ENCODE results near the gene COL5A1.

COL5A1 gene

DNA sequence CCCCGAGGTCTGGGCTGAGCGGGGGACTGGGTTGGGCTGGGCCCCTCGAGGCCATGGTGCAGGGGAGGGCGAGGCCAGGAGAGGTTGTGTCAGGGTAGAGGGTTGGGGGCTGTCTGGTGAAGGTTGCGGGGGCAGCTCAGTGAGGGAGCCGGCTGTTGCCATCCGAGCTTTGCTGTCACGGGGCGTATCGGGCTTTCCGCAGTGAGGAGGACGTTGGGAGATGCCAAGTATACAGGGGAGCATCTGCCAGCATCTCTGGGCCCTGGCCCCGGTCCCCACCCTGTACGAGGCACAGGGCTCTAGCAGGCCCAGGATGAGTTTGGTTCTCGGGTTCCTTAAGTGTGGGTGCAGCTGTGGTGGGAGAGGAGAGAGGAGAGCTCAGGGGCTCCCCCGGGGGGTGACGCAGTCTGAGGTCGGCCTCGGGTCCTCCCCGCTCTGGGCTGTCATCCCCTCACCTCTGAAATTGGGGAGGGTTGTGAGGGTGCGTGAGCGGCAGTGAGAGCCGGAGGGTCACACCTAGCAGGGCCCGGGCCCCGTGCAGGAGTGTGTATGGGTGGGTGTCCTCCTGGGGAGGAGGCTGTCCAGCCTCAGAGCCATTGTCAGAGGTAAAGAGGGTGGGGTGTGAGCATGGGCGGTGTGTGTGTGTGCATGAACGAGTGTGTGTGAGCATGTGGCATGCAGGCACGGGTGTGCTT lies 87.3 kb downstream of the COL5A1 start:
- no peaks in the 10 kb centered on the region for H3K27me3 ChIP-seq (ENCODE audit: insufficient read depth, low read length, poor library complexity)
- DNase-seq, result no peak
- H3K36me3 ChIP-seq (ENCODE audit: insufficient read depth, low read length), result no peaks in the 10 kb centered on the region
- no peaks in the 10 kb centered on the region for H3K79me2 ChIP-seq (ENCODE audit: insufficient read depth, low read length)
- no peak overlapping the region for H3K27ac ChIP-seq (ENCODE audit: low read length)
- no peaks in the 10 kb centered on the region for H4K20me1 ChIP-seq (ENCODE audit: insufficient read depth, low read length)
- H3K4me3 ChIP-seq (ENCODE audit: low read depth in 1 of 2, low read length in 2 of 2), result no peak overlapping the region
- no peak overlapping the region for H3K4me2 ChIP-seq (ENCODE audit: insufficient read depth, low read length)
- no peak overlapping the region for H3K9ac ChIP-seq (ENCODE audit: low read depth, low read length)
- TF ChIP-seq EZH2 (IDR thresholded peaks at IDR 0.05; ENCODE audit: borderline replicate concordance, low read depth, low read length, severe bottlenecking) (no peak), CTCF (IDR thresholded peaks at IDR 0.05; ENCODE audit: borderline replicate concordance, extremely low read depth, low read length, poor library complexity, severe bottlenecking) (no peak)
- H2AFZ ChIP-seq (ENCODE audit: low read depth, low read length), result no peak overlapping the region
- peaks cover 3% of the 10 kb centered on the region for H3K9me3 ChIP-seq (ENCODE audit: insufficient read depth, low read length, severe bottlenecking)
- no peak for ATAC-seq (ENCODE audit: insufficient read depth, low read depth)
- no peaks in the 10 kb centered on the region for H3K4me1 ChIP-seq (ENCODE audit: insufficient read depth, low read length)

DNA sequence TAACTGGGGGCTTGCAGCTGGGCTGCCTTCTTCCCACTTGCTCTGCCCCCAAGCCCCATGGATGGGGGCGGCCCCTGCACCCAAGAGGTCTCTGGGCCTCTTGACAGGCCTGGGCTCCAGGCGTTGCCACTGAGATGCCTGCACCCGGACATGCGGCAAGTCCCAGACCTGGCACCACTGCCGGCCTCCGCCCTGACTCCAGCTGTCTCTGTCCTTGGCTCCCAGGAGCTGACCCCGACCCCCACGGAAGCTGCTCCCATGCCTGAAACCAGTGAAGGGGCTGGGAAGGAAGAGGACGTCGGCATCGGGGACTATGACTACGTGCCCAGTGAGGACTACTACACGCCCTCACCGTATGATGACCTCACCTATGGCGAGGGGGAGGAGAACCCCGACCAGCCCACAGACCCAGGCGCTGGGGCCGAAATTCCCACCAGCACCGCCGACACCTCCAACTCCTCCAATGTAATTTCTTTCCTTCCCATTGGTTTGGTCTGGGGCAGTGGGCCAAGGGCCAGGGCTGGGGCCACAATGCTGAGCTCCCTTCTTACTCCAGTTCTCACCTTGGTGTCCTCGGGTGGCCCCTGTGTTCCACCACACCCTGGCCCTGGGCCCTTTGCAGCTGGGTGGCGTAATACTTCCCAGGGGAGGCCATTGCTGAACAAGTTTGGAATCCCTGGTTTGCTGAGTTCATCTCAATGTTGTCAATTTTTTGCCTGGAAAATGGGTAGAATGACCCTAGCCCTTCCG lies 88.6 kb downstream of the COL5A1 start:
- no peak for ATAC-seq (ENCODE audit: insufficient read depth, low read depth)
- Histone ChIP-seq H3K27ac (ENCODE audit: low read length) (no peak overlapping the region), H3K4me3 (ENCODE audit: low read depth in 1 of 2, low read length in 2 of 2) (no peak overlapping the region), H3K79me2 (ENCODE audit: insufficient read depth, low read length) (no peaks in the 10 kb centered on the region), H3K36me3 (ENCODE audit: insufficient read depth, low read length) (no peaks in the 10 kb centered on the region), H3K4me2 (ENCODE audit: insufficient read depth, low read length) (no peak overlapping the region), H4K20me1 (ENCODE audit: insufficient read depth, low read length) (no peaks in the 10 kb centered on the region), H3K4me1 (ENCODE audit: insufficient read depth, low read length) (no peaks in the 10 kb centered on the region), H2AFZ (ENCODE audit: low read depth, low read length) (no peak overlapping the region), H3K9ac (ENCODE audit: low read depth, low read length) (no peak overlapping the region), H3K27me3 (ENCODE audit: insufficient read depth, low read length, poor library complexity) (no peaks in the 10 kb centered on the region), H3K9me3 (ENCODE audit: insufficient read depth, low read length, severe bottlenecking) (peaks cover 3% of the 10 kb centered on the region)
- DNase-seq, result no peak
- TF ChIP-seq CTCF (IDR thresholded peaks at IDR 0.05; ENCODE audit: borderline replicate concordance, extremely low read depth, low read length, poor library complexity, severe bottlenecking), result no peak
- TF ChIP-seq EZH2 (IDR thresholded peaks at IDR 0.05; ENCODE audit: borderline replicate concordance, low read depth, low read length, severe bottlenecking), result no peak

GRCh38 chr9:134730761-134731496 lies 89.3 kb downstream of the COL5A1 start:
- H3K27me3 ChIP-seq (ENCODE audit: insufficient read depth, low read length, poor library complexity), result no peaks in the 10 kb centered on the region

More at GRCh38 chr9:134730761-134731496, 89.3 kb downstream of the COL5A1 start:
- H3K27ac ChIP-seq (ENCODE audit: low read length), result no peak overlapping the region
- DNase-seq (no peak), ATAC-seq (ENCODE audit: insufficient read depth, low read depth) (no peak)
- no peak for TF ChIP-seq CTCF (IDR thresholded peaks at IDR 0.05; ENCODE audit: borderline replicate concordance, extremely low read depth, low read length, poor library complexity, severe bottlenecking)
- no peak for TF ChIP-seq EZH2 (IDR thresholded peaks at IDR 0.05; ENCODE audit: borderline replicate concordance, low read depth, low read length, severe bottlenecking)
- no peak overlapping the region for H3K9ac ChIP-seq (ENCODE audit: low read depth, low read length)
- H3K36me3 ChIP-seq (ENCODE audit: insufficient read depth, low read length), result no peaks in the 10 kb centered on the region
- no peaks in the 10 kb centered on the region; the same call in 1 of the 2 replicates for H4K20me1 ChIP-seq (ENCODE audit: insufficient read depth, low read length)
- H3K4me3 ChIP-seq (ENCODE audit: low read depth in 1 of 2, low read length in 2 of 2), result no peak overlapping the region
- H3K4me2 ChIP-seq (ENCODE audit: insufficient read depth, low read length), result no peak overlapping the region
- no peak overlapping the region for H2AFZ ChIP-seq (ENCODE audit: low read depth, low read length)
- no peaks in the 10 kb centered on the region for H3K79me2 ChIP-seq (ENCODE audit: insufficient read depth, low read length)
- H3K9me3 ChIP-seq (ENCODE audit: insufficient read depth, low read length, severe bottlenecking), result peaks cover 3% of the 10 kb centered on the region
- H3K4me1 ChIP-seq (ENCODE audit: insufficient read depth, low read length), result no peaks in the 10 kb centered on the region

Measured in DND-41 (cell line).